GM12874 (cell line): ENCODE measurements around the gene RIMBP2.

ENCODE experiments used
- CTCF ChIP-seq: IDR thresholded peaks from 2 replicates; pipeline ENCODE4 v1.5.1; 2011; ENCODE audit warnings: low read depth, mild to moderate bottlenecking, control low read depth, low read length, moderate library complexity; ENCODE audit not compliant: insufficient read depth

Gene RIMBP2

DNA sequence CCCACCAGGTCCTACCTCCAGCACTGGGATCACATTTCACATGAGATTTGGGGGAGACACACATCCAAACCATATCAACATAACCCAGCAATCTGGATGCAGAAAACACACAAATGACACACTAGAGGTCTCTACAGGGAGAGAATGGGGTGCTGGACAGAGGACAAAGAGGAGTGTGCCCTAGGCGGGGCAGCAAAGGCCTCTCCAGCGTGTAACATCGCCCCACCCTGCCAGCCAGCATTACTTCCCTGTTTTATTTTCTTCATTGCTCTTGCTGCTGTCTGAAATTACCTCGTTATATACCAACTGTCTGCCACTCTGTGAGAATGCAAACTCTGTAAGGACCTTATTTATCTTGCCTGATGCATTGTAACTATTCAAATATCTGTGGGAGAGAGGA, 61.1 kb downstream of the RIMBP2 start:
- no peak for TF ChIP-seq CTCF

GRCh38 chr12:130651188-130651959, 64.7 kb downstream of the RIMBP2 start:
- TF ChIP-seq CTCF: no peak

- no peak for TF ChIP-seq CTCF
These were observed 66.0 kb downstream of the RIMBP2 start for GRCh38 chr12:130650131-130650530.

GRCh38 chr12:130649101-130650045, 66.7 kb downstream of the RIMBP2 start:
- no peak for TF ChIP-seq CTCF

DNA sequence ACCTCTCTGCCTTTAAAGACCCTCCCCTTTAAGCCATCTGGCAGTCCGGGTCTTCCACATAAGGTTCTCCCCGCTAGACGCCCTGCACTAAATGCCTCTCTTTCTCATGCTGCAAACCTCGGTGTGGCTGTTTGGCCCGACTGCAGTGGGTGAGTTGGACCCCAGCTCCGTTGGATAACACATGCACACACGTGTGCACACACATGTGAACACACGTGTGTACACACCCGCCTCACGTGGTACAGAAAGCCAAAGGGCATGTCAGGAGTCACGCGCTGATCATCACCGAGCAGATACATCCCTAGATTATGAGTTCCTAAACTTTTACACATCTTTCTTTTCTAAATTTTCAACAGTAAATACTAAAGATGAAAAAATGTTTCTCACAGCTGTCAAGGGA, 68.3 kb downstream of the RIMBP2 start:
- TF ChIP-seq CTCF: no peak

DNA sequence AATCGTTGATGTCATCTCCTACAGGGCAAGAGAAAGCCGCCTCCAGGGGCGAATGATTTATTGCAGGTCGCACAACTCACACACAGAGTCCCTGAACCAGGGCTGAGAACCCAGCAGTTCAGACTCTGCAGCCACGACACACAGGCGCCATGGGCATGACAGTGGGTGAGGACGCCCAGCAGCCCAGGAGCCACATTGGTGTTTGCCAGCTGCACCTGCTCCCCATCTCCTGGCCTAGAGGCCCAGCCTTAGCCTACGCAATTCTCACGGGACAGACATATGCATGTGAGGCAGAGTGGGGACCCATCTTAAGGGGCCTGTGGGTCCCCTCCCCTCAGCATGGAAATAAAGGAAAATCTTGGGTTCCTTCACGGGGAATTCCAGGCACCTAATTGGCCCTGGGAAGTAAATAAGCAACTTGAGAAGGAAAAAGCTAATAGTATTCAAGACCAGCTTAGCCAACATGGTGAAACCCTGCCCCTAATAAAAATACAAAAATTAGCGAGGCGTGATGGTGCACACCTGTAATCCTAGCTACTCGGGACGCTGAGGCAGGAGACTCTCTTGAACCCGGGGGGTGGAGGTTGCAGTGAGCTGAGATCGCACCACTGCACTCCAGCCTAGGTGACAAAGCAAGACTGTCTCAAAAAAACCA, 69.3 kb downstream of the RIMBP2 start:
- TF ChIP-seq CTCF: no peak

DNA sequence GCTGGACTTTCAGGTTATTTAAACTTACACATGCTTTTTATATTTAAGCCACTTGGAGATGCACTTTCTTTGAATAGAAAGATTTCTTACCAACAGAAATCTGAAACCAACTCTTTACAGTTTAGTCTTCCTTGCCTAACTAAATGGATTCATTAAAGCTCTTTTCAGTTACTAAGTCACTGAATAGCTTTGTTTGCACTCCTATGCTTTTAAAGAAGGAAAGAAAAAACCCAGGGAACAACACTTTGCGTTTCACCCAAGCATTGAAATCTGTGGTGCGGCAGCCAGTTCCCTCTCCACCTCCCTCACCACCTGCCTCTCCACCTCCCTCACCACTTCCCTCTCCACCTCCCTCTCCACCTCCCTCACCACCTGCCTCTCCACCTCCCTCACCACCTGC, 70.3 kb downstream of the RIMBP2 start:
- no peak for TF ChIP-seq CTCF
